CD14-positive monocyte (primary cell): ENCODE results near the gene RCOR1. TPM values are rescaled to one million over a fixed set of nuclear protein-coding genes. Genes with fewer than 3 reads are reported as not detected.

Source experiments
- DNase-seq, 3 donors: peaks; one replicate each; pipeline ENCODE4 v3.0.0-alpha.2; 2011 to 2022
- H2AFZ ChIP-seq: 2 replicates; pipeline ENCODE4 v1.6.0; 2012; ENCODE audit warnings: mild to moderate bottlenecking, low read depth, low read length, inconsistent platforms; ENCODE audit not compliant: insufficient read depth, poor library complexity, severe bottlenecking
- H3K27ac ChIP-seq, 2 donors: 1 replicate in 1 of 2; 2 replicates in 1 of 2; pipeline ENCODE4 v1.5.1; 2012 to 2013; ENCODE audit warnings: low read length in 2 of 2, control low read depth in 1 of 2, inconsistent platforms in 1 of 2, low read depth in 1 of 2, mild to moderate bottlenecking in 1 of 2
- H3K27me3 ChIP-seq, 2 donors: one replicate each; pipeline versions ENCODE4 v1.6.0 to v1.6.1; 2011 to 2013; ENCODE audit warnings: low read length in 2 of 2; ENCODE audit not compliant: control insufficient read depth in 2 of 2, insufficient read depth in 2 of 2
- H3K36me3 ChIP-seq, 2 donors: replicated peaks in 1 of 2; 1 replicate in 1 of 2; 2 replicates in 1 of 2; pipeline versions ENCODE4 v1.5.1 to v1.6.1; 2012 to 2013; ENCODE audit warnings: low read length in 2 of 2, control low read depth in 1 of 2, inconsistent platforms in 1 of 2, mild to moderate bottlenecking in 1 of 2; ENCODE audit not compliant: insufficient read depth in 2 of 2, control insufficient read depth in 1 of 2
- H3K4me1 ChIP-seq, 2 donors: 1 replicate in 1 of 2; 2 replicates in 1 of 2; pipeline versions ENCODE4 v1.5.1 to v1.6.1; 2012 to 2013; ENCODE audit warnings: low read length in 2 of 2, control low read depth in 1 of 2, inconsistent platforms in 1 of 2, mild to moderate bottlenecking in 1 of 2, moderate library complexity in 1 of 2; ENCODE audit not compliant: insufficient read depth in 2 of 2, control insufficient read depth in 1 of 2
- H3K4me2 ChIP-seq: replicated peaks from 2 replicates; pipeline ENCODE3; 2012; ENCODE audit warnings: low read length, moderate library complexity, mild to moderate bottlenecking; ENCODE audit not compliant: poor library complexity, severe bottlenecking; ENCODE audit errors: extremely low read depth
- H3K4me3 ChIP-seq, 3 experiments: fragments of 200-600 bp in 1 of 3; sonication (generic) in 1 of 3; replicated peaks in 1 of 3; 1 replicate in 2 of 3; 2 replicates in 1 of 3; pipeline ENCODE4 v1.5.1; 2011 to 2013; ENCODE audit warnings: low read length in 3 of 3, mild to moderate bottlenecking in 3 of 3, control low read depth in 2 of 3, low read depth in 2 of 3, inconsistent platforms in 1 of 3, moderate library complexity in 1 of 3
- H3K79me2 ChIP-seq: 2 replicates; pipeline ENCODE4 v1.6.0; 2012; ENCODE audit warnings: mild to moderate bottlenecking, control low read depth, inconsistent platforms, low read length, moderate library complexity; ENCODE audit not compliant: insufficient read depth
- H3K9ac ChIP-seq: 2 replicates; pipeline ENCODE4 v1.6.0; 2017; ENCODE audit warnings: low read length, mild to moderate bottlenecking; ENCODE audit not compliant: insufficient read depth, poor library complexity, severe bottlenecking
- H3K9me3 ChIP-seq, 2 donors: replicated peaks in 1 of 2; 1 replicate in 1 of 2; 2 replicates in 1 of 2; pipeline versions ENCODE4 v1.5.1 to v1.6.1; 2012 to 2013; ENCODE audit warnings: low read length in 2 of 2, control low read depth in 1 of 2; ENCODE audit not compliant: control insufficient read depth in 1 of 2, insufficient read depth in 1 of 2
- H4K20me1 ChIP-seq: 2 replicates; pipeline ENCODE4 v1.6.0; 2012; ENCODE audit warnings: mild to moderate bottlenecking, low read length, control low read depth, moderate library complexity; ENCODE audit not compliant: insufficient read depth
- H3K27ac Mint-ChIP-seq, 7 donors: one replicate each; pipeline ENCODE4 v1.8.0; 2020; ENCODE audit warnings: mild to moderate bottlenecking in 7 of 7, mixed read lengths in 7 of 7, moderate library complexity in 6 of 7, inconsistent platforms in 2 of 7
- H3K27me3 Mint-ChIP-seq, 3 donors: one replicate each; pipeline ENCODE4 v1.8.0; 2021 to 2022; ENCODE audit warnings: low read depth in 3 of 3, mild to moderate bottlenecking in 3 of 3, mixed read lengths in 3 of 3, moderate library complexity in 3 of 3, inconsistent platforms in 1 of 3
- H3K36me3 Mint-ChIP-seq, 2 donors: one replicate each; pipeline ENCODE4 v1.8.0; 2020; ENCODE audit warnings: mixed read lengths in 2 of 2, inconsistent platforms in 1 of 2, mild to moderate bottlenecking in 1 of 2
- H3K4me1 Mint-ChIP-seq: one replicate; pipeline ENCODE4 v1.8.0; 2020; ENCODE audit warnings: mild to moderate bottlenecking, mixed read lengths
- H3K4me3 Mint-ChIP-seq, 2 donors: one replicate each; pipeline ENCODE4 v1.8.0; 2020; ENCODE audit warnings: mild to moderate bottlenecking in 2 of 2, mixed read lengths in 2 of 2, moderate library complexity in 1 of 2
- H3K9me3 Mint-ChIP-seq, 7 donors: one replicate each; pipeline ENCODE4 v1.8.0; 2020 to 2022; ENCODE audit warnings: mixed read lengths in 7 of 7, mild to moderate bottlenecking in 6 of 7, moderate library complexity in 6 of 7, inconsistent platforms in 2 of 7
- CTCF ChIP-seq: fragments of 200-600 bp; IDR thresholded peaks from one replicate; pipeline ENCODE4 v1.8.0; 2022; ENCODE audit warnings: antibody characterized with exemption, mild to moderate bottlenecking
- WGBS: methylation state at CpG from one replicate; pipeline ENCODE4 v1.1.5; 2013; ENCODE audit warnings: missing lambda C conversion rate; ENCODE audit not compliant: insufficient coverage; 5-methylcytosine and 5-hydroxymethylcytosine counted together
- intact Hi-C, 2 donors: fragments of 100-400 bp; cut with micrococcal nuclease; formaldehyde crosslinking; loops; one replicate each; pipeline versions ENCODE4 v1.15.0 to v1.15.1; 2023
- polyA plus RNA-seq, 3 donors: library from polyadenylated mRNA; depleted of rRNA in 1 of 3; unstranded in 2 of 3; stranded (reverse) in 1 of 3; fragments of 300-500 nt in 2 of 3; fragments of >200 nt in 1 of 3; fragmentation: Illumina TruSeq in 2 of 3; gene quantifications; 1 replicate in 2 of 3; 2 replicates in 1 of 3; pipeline ENCODE4 v1.2.3, GENCODE V29; 2012 to 2021

Gene RCOR1
- polyA plus RNA-seq, 3 donors = 2.1 to 36.6 (median 2.3) TPM

GRCh38 chr14:102610968-102611811, 18.7 kb downstream of the RCOR1 start:
- no peak for DNase-seq
- Histone ChIP-seq H3K9me3 (no peaks in the 10 kb centered on the region), H3K4me1 (peaks cover 5 to 7% of the 10 kb centered on the region in 2 donors), H3K4me3 (no peak overlapping the region), H3K9ac (no peak overlapping the region), H3K79me2 (peaks cover 99% of the 10 kb centered on the region), H3K27me3 (no peaks in the 10 kb centered on the region), H4K20me1 (peaks cover 99% of the 10 kb centered on the region), H3K27ac (peak overlapping the region in 1 of 2 donors; percentile 36), H2AFZ (no peak overlapping the region), H3K4me2 (no peak overlapping the region), H3K36me3 (peaks cover 2 to 31% of the 10 kb centered on the region in 2 donors)
- Mint-ChIP-seq H3K36me3 (peaks cover 19 to 50% of the 10 kb centered on the region in 2 donors), H3K4me1 (peaks cover 16% of the 10 kb centered on the region), H3K27ac (peak overlapping the region in 5 of 7 donors; percentile 18 to 79 (median 49)), H3K4me3 (no peak overlapping the region), H3K9me3 (no peaks in the 10 kb centered on the region), H3K27me3 (no peaks in the 10 kb centered on the region)
- intact Hi-C loops = no loop called here
- 60% methylated on average over 2 of the region's 5 CpGs for WGBS
- no peak for TF ChIP-seq CTCF

DNA sequence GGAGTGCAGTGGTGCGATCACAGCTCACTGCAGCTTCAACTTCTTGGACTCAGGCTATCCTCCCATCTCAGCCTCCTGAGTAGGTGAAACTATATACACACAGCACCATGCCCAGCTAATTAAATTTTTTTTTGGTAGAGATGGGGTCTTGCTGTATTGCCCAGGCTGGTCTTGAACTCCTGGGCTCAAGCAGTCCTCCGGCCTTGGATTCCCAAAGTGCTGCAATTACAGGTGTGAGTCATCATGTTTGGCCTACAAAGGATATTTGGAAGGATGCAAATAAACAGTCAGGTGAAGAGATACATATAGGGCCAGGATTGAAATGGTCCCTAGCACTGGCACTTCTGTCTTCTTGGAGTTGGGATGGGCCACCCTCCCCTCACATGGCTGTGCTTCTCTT, 23.9 kb downstream of the RCOR1 start:
- no peaks in the 10 kb centered on the region for H3K9me3 Mint-ChIP-seq
- H4K20me1 ChIP-seq = peaks cover 100% of the 10 kb centered on the region
- H3K4me3 ChIP-seq = peak overlapping the region in 1 of 3 experiments; percentile 35
- no peak overlapping the region for H2AFZ ChIP-seq
- no peaks in the 10 kb centered on the region for H3K27me3 Mint-ChIP-seq
- H3K79me2 ChIP-seq = peaks cover 100% of the 10 kb centered on the region
- no peak overlapping the region for H3K4me3 Mint-ChIP-seq
- peak overlapping the region; percentile 71 to 92 (median 87) for H3K27ac Mint-ChIP-seq
- peaks cover 11 to 32% of the 10 kb centered on the region in 2 donors for H3K36me3 Mint-ChIP-seq
- no peak overlapping the region for H3K9ac ChIP-seq
- WGBS = 86% methylated on average over 1 of the region's 2 CpGs
- peaks cover 2 to 17% of the 10 kb centered on the region in 2 donors for H3K36me3 ChIP-seq
- TF ChIP-seq CTCF = no peak
- peaks cover 26 to 31% of the 10 kb centered on the region in 2 donors for H3K4me1 ChIP-seq
- no peaks in the 10 kb centered on the region for H3K9me3 ChIP-seq
- DNase-seq = peak in 1 of 3 donors; percentile 15
- peaks cover 49% of the 10 kb centered on the region for H3K4me1 Mint-ChIP-seq
- no peaks in the 10 kb centered on the region for H3K27me3 ChIP-seq
- intact Hi-C loops = no loop called here
- peak overlapping the region; percentile 39 to 65 for H3K27ac ChIP-seq
- peak overlapping the region; percentile 47 for H3K4me2 ChIP-seq
